Measurements from ENCODE around the gene TUT1.

- TF ChIP-seq CTCF (IDR thresholded peaks at IDR 0.05) (no peak), POLR2AphosphoS5 (IDR thresholded peaks at IDR 0.05) (no peak)
Observed at GRCh38 chr11:62553839-62554361, 37.4 kb downstream of the TUT1 start.

Data from upper lobe of left lung (tissue), 4 donors.